HG02759 (cell line): ENCODE measurements around the gene CPNE6.

Source experiments
- ATAC-seq: cut with Tn5 transposase; IDR thresholded peaks from one replicate; pipeline ENCODE4 v1.9.1; 2021; ENCODE audit warnings: mild to moderate bottlenecking, moderate library complexity; ENCODE audit not compliant: unreplicated experiment

The CPNE6 gene

GRCh38 chr14:24054324-24054641, 17.1 kb upstream of the CPNE6 start:
- no peak for ATAC-seq

GRCh38 chr14:24054646-24055045, 16.7 kb upstream of the CPNE6 start:
- no peak for ATAC-seq

- no peak for ATAC-seq
Measured at GRCh38 chr14:24055971-24056799, 15.2 kb upstream of the CPNE6 start.

GRCh38 chr14:24056800-24057184, 14.6 kb upstream of the CPNE6 start:
- ATAC-seq, result no peak

GRCh38 chr14:24057271-24057670, 14.1 kb upstream of the CPNE6 start:
- ATAC-seq, result no peak

GRCh38 chr14:24057867-24058259, 13.5 kb upstream of the CPNE6 start:
- no peak for ATAC-seq

GRCh38 chr14:24058260-24058950, 13.0 kb upstream of the CPNE6 start:
- ATAC-seq, result no peak

- ATAC-seq, result no peak
Measured at GRCh38 chr14:24058951-24059475, 12.3 kb upstream of the CPNE6 start.

- ATAC-seq, result no peak
Measured at GRCh38 chr14:24059841-24060388, 11.4 kb upstream of the CPNE6 start.

GRCh38 chr14:24060443-24060842, 10.9 kb upstream of the CPNE6 start:
- ATAC-seq, result no peak

GRCh38 chr14:24060984-24061913, 10.1 kb upstream of the CPNE6 start:
- ATAC-seq, result no peak

GRCh38 chr14:24062216-24062980, 9.0 kb upstream of the CPNE6 start:
- no peak for ATAC-seq

GRCh38 chr14:24063263-24063836, 8.0 kb upstream of the CPNE6 start:
- ATAC-seq, result no peak

GRCh38 chr14:24064091-24064795, 7.1 kb upstream of the CPNE6 start:
- no peak for ATAC-seq

- no peak for ATAC-seq
Measured at GRCh38 chr14:24064856-24065255, 6.5 kb upstream of the CPNE6 start.

GRCh38 chr14:24065408-24065807, 6.0 kb upstream of the CPNE6 start:
- ATAC-seq, result no peak

- ATAC-seq, result no peak
Measured at GRCh38 chr14:24066496-24067132, 4.7 kb upstream of the CPNE6 start.

- ATAC-seq, result no peak
Measured at GRCh38 chr14:24067133-24068082, 4.0 kb upstream of the CPNE6 start.
